AG09319 (cell line): Measurements from ENCODE around the gene OLFM4.

Source experiments
- DNase-seq: peaks from one replicate; pipeline ENCODE4 v3.0.0-alpha.2; 2010; ENCODE audit warnings: low read depth; ENCODE audit errors: extremely low read depth
- TF ChIP-seq, protein P1 (sequence below): IDR thresholded peaks from 2 replicates; pipeline ENCODE4 v1.5.1; 2011; ENCODE audit warnings: low read depth, mild to moderate bottlenecking, inconsistent platforms, low read length, moderate library complexity

OLFM4 gene

DNA sequence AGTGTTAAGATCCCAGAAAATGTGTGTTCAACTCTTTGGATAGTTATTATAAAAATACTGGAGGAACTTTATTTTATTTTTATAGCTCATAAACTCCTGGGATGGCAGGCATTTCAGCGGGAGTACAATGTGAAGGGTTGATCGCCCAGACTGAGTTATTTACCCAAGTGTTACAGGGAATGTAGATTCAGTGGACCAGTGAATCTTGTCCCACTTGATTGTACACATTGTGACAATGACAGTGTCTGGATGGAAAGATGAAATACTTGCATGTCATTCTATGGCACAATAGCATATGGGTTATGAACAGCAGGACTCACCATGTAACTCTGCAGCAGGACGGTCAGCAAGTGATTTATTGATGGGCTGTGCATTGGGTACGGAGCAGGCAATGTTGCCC is 20.3 kb downstream of the OLFM4 start:
- TF ChIP-seq, protein P1, sequence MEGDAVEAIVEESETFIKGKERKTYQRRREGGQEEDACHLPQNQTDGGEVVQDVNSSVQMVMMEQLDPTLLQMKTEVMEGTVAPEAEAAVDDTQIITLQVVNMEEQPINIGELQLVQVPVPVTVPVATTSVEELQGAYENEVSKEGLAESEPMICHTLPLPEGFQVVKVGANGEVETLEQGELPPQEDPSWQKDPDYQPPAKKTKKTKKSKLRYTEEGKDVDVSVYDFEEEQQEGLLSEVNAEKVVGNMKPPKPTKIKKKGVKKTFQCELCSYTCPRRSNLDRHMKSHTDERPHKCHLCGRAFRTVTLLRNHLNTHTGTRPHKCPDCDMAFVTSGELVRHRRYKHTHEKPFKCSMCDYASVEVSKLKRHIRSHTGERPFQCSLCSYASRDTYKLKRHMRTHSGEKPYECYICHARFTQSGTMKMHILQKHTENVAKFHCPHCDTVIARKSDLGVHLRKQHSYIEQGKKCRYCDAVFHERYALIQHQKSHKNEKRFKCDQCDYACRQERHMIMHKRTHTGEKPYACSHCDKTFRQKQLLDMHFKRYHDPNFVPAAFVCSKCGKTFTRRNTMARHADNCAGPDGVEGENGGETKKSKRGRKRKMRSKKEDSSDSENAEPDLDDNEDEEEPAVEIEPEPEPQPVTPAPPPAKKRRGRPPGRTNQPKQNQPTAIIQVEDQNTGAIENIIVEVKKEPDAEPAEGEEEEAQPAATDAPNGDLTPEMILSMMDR, result no peak
- no peak for DNase-seq

DNA sequence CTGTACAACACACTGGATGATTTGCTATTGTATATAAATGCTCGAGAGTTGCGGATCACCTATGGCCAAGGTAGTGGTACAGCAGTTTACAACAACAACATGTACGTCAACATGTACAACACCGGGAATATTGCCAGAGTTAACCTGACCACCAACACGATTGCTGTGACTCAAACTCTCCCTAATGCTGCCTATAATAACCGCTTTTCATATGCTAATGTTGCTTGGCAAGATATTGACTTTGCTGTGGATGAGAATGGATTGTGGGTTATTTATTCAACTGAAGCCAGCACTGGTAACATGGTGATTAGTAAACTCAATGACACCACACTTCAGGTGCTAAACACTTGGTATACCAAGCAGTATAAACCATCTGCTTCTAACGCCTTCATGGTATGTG is 21.5 kb downstream of the OLFM4 start:
- TF ChIP-seq, protein P1, result no peak
- DNase-seq, result no peak

DNA sequence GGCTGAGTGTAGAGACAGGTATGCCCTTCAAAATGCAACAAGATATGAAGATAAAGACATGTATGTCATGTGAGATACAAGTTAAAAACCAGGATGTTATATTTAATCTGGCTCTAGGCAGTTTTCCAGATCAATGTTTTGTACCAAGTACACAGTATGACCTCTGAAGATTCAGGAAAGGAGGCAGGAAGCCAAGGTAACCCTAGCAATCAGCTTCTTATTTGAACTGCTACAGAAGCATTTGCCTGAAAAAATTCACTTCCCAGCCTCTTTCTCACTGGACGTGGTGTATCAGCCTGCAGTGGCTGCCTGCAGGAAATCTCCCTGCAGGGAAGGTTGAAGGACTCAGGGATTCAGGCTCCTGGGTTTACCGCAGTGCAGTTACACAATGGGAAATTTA is 24.1 kb downstream of the OLFM4 start:
- TF ChIP-seq, protein P1, result no peak
- DNase-seq, result no peak

DNA sequence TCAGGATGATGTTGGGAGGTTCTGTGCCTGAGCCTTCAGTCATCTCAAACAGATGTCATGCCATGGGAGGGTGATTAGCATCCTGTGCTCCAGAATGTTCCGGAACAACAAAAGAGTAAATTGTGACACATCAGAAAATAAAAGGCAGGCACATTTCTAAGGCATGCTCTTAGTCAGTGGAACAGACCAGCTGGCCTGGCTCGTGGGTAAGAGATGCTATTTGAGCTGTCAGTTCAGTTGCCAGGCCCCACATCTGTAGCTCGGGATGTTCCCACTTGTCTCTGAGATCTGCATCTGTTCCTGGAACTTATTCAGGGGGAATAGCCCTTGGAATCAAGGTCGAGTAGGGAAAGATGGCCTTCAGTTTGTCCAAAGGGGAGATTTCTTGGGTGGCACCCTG is 26.0 kb downstream of the OLFM4 start:
- DNase-seq, result no peak
- TF ChIP-seq, protein P1, result no peak

DNA sequence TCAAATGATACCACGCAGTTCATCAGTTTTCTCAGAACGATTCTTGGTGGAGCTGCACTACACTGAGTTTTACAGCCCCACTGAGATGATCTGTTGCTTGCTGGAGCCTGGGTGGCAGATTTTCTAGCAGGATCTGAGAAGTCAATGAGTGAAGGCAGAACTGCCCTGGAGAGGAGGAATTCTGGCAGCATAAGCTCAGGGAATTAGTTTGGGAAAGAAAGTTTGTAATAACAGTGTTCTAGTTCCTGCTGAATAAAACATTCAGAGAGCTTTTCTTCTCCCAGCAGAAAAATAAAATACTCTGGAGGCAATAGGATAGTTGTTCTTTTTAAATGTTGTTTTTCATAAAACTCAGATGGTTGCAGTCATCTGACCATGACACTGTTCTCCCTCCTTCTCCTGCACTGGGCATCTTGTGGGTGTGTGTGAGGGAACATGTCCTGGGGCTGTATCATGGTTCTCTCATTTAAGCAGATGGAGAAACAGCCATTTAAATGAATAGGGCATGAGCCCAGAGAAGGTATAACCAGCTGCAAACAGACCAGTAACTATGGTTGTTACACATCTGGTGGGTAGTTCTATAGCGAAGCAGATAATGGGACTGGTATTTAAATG is 29.6 kb downstream of the OLFM4 start:
- DNase-seq, result no peak
- TF ChIP-seq, protein P1, result no peak

DNA sequence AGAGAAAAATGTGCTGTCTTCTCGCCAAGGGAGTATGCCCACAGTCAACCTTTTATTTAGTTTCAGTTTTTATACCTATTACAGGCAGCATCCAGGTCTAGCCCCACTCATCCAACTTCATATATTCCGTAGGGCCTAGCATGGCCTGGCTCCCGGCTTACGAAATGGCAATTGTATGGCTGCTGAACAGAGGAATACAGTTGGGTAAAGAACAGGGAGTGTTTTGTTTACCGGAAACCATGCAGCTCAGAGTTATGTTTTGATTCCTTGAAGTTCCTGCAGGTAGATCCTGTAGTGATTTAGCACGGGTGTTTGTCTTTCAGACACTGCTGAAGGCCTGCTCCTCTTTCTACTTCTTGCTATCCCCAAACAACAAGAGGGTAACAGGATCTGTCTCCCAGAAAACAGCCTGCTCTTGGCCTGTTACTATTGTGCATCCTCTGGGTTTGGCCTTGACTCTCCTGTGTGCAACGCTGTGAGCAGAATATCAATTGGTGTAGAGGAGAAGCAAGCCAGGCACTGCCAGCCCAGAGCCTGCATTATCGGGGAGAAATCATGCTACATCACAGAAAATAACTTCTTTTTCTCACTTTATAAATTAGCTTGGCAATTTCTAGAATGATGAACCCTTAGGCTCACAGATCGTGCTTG is 32.4 kb downstream of the OLFM4 start:
- no peak for DNase-seq
- TF ChIP-seq, protein P1, result no peak

DNA sequence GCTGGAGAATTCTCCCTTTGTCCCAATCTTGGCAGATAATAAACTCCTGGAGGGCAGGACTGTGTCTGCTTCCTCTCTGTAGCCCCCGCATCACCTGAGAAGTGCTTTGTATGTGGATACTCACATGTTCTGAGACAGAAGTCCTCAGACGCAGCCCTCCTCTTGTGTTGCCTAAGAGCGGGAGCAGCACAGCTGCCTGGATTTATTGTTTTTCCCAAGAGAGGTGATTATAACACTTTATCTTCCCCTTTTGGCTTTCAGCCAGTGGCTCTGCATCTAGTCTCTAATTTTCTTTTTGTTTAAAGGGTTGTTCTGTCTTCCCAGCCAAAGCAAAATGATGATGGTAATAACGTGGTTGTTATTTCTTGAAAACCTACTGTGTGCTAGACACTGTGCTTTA is 36.1 kb downstream of the OLFM4 start:
- no peak for DNase-seq
- TF ChIP-seq, protein P1, result no peak
